ENCODE measurements around the gene CDK17.
A peak's percentile ranks its signal among the peaks of the same experiment; 100 is the strongest.

Gene CDK17

GRCh38 chr12:96356831-96357230 is 43.4 kb downstream of the CDK17 start:
- Histone ChIP-seq H3K4me2 (ENCODE audit: low read length) (no peak overlapping the region), H3K4me1 (ENCODE audit: control insufficient read depth, low read depth, low read length) (no peaks in the 10 kb centered on the region), H4K5ac (ENCODE audit: low read length) (no peak overlapping the region), H3K56ac (ENCODE audit: low read length) (no peak overlapping the region), H2BK120ac (ENCODE audit: low read depth, low read length) (no peak overlapping the region), H3K4me3 (ENCODE audit: low read length) (no peak overlapping the region), H3K9ac (ENCODE audit: low read length) (no peak overlapping the region), H3K27ac (ENCODE audit: low read depth, low read length) (no peak overlapping the region), H2AK5ac (ENCODE audit: low read length) (no peak overlapping the region), H3K4ac (ENCODE audit: low read depth, low read length) (no peak overlapping the region), H3K79me2 (ENCODE audit: control insufficient read depth, insufficient read depth, low read length) (peaks cover 27% of the 10 kb centered on the region), H3K23ac (ENCODE audit: low read length) (no peak overlapping the region), H3K79me1 (ENCODE audit: low read length) (peaks cover 15% of the 10 kb centered on the region), H2BK5ac (ENCODE audit: low read length) (no peak overlapping the region), H3K36me3 (ENCODE audit: control insufficient read depth, insufficient read depth, low read length) (no peaks in the 10 kb centered on the region), H3K27me3 (ENCODE audit: insufficient read depth, low read length, poor library complexity) (no peaks in the 10 kb centered on the region), H4K8ac (ENCODE audit: low read depth, low read length) (no peak overlapping the region), H2BK15ac (replicated peaks; ENCODE audit: low read depth) (no peak overlapping the region), H3K18ac (ENCODE audit: low read length) (no peak overlapping the region)
- DNase-seq: no peak
- WGBS (ENCODE audit: extremely low coverage, insufficient coverage, low lambda C conversion rate): no CpG with 5 or more reads among the region's 1 CpG

GRCh38 chr12:96354844-96355534 is 45.2 kb downstream of the CDK17 start:
- Histone ChIP-seq H3K18ac (ENCODE audit: low read length) (no peak overlapping the region), H2BK15ac (replicated peaks; ENCODE audit: low read depth) (no peak overlapping the region), H3K4me1 (ENCODE audit: control insufficient read depth, low read depth, low read length) (no peaks in the 10 kb centered on the region), H2AK5ac (ENCODE audit: low read length) (no peak overlapping the region), H3K23ac (ENCODE audit: low read length) (no peak overlapping the region), H3K27ac (ENCODE audit: low read depth, low read length) (no peak overlapping the region), H3K9ac (ENCODE audit: low read length) (no peak overlapping the region), H4K5ac (ENCODE audit: low read length) (no peak overlapping the region), H3K4me3 (ENCODE audit: low read length) (no peak overlapping the region), H3K79me1 (ENCODE audit: low read length) (peaks cover 12% of the 10 kb centered on the region), H4K8ac (ENCODE audit: low read depth, low read length) (no peak overlapping the region), H3K4ac (ENCODE audit: low read depth, low read length) (no peak overlapping the region), H3K79me2 (ENCODE audit: control insufficient read depth, insufficient read depth, low read length) (peaks cover 27% of the 10 kb centered on the region), H3K4me2 (ENCODE audit: low read length) (no peak overlapping the region), H2BK120ac (ENCODE audit: low read depth, low read length) (no peak overlapping the region), H3K56ac (ENCODE audit: low read length) (no peak overlapping the region), H3K36me3 (ENCODE audit: control insufficient read depth, insufficient read depth, low read length) (no peaks in the 10 kb centered on the region), H3K27me3 (ENCODE audit: insufficient read depth, low read length, poor library complexity) (no peaks in the 10 kb centered on the region), H2BK5ac (ENCODE audit: low read length) (no peak overlapping the region)
- no CpG with 5 or more reads among the region's 8 CpGs for WGBS (ENCODE audit: extremely low coverage, insufficient coverage, low lambda C conversion rate)
- no peak for DNase-seq

GRCh38 chr12:96354326-96354725 is 45.9 kb downstream of the CDK17 start:
- Histone ChIP-seq H3K4me3 (ENCODE audit: low read length) (no peak overlapping the region), H2AK5ac (ENCODE audit: low read length) (no peak overlapping the region), H2BK5ac (ENCODE audit: low read length) (no peak overlapping the region), H3K4ac (ENCODE audit: low read depth, low read length) (no peak overlapping the region), H3K4me2 (ENCODE audit: low read length) (no peak overlapping the region), H3K79me2 (ENCODE audit: control insufficient read depth, insufficient read depth, low read length) (peaks cover 25% of the 10 kb centered on the region), H2BK15ac (replicated peaks; ENCODE audit: low read depth) (no peak overlapping the region), H3K79me1 (ENCODE audit: low read length) (peaks cover 12% of the 10 kb centered on the region), H3K18ac (ENCODE audit: low read length) (no peak overlapping the region), H3K27me3 (ENCODE audit: insufficient read depth, low read length, poor library complexity) (no peaks in the 10 kb centered on the region), H3K4me1 (ENCODE audit: control insufficient read depth, low read depth, low read length) (no peaks in the 10 kb centered on the region), H3K36me3 (ENCODE audit: control insufficient read depth, insufficient read depth, low read length) (no peaks in the 10 kb centered on the region), H2BK120ac (ENCODE audit: low read depth, low read length) (no peak overlapping the region), H4K8ac (ENCODE audit: low read depth, low read length) (no peak overlapping the region), H4K5ac (ENCODE audit: low read length) (no peak overlapping the region), H3K23ac (ENCODE audit: low read length) (no peak overlapping the region), H3K9ac (ENCODE audit: low read length) (no peak overlapping the region), H3K27ac (ENCODE audit: low read depth, low read length) (no peak overlapping the region), H3K56ac (ENCODE audit: low read length) (no peak overlapping the region)
- DNase-seq: peak; percentile 27
- WGBS (ENCODE audit: extremely low coverage, insufficient coverage, low lambda C conversion rate): no CpG with 5 or more reads among the region's 3 CpGs

GRCh38 chr12:96352161-96352835 is 47.9 kb downstream of the CDK17 start:
- Histone ChIP-seq H4K8ac (ENCODE audit: low read depth, low read length) (no peak overlapping the region), H3K27ac (ENCODE audit: low read depth, low read length) (no peak overlapping the region), H2BK15ac (replicated peaks; ENCODE audit: low read depth) (no peak overlapping the region), H3K4me1 (ENCODE audit: control insufficient read depth, low read depth, low read length) (no peaks in the 10 kb centered on the region), H2AK5ac (ENCODE audit: low read length) (no peak overlapping the region), H3K4me3 (ENCODE audit: low read length) (no peak overlapping the region), H2BK5ac (ENCODE audit: low read length) (no peak overlapping the region), H3K79me1 (ENCODE audit: low read length) (peaks cover 10% of the 10 kb centered on the region), H3K23ac (ENCODE audit: low read length) (no peak overlapping the region), H3K56ac (ENCODE audit: low read length) (no peak overlapping the region), H3K18ac (ENCODE audit: low read length) (no peak overlapping the region), H2BK120ac (ENCODE audit: low read depth, low read length) (no peak overlapping the region), H4K5ac (ENCODE audit: low read length) (no peak overlapping the region), H3K27me3 (ENCODE audit: insufficient read depth, low read length, poor library complexity) (no peaks in the 10 kb centered on the region), H3K9ac (ENCODE audit: low read length) (no peak overlapping the region), H3K4me2 (ENCODE audit: low read length) (no peak overlapping the region), H3K79me2 (ENCODE audit: control insufficient read depth, insufficient read depth, low read length) (peaks cover 24% of the 10 kb centered on the region), H3K4ac (ENCODE audit: low read depth, low read length) (no peak overlapping the region), H3K36me3 (ENCODE audit: control insufficient read depth, insufficient read depth, low read length) (no peaks in the 10 kb centered on the region)
- no peak for DNase-seq
- no CpG with 5 or more reads among the region's 3 CpGs for WGBS (ENCODE audit: extremely low coverage, insufficient coverage, low lambda C conversion rate)

- Histone ChIP-seq H3K56ac (ENCODE audit: low read length) (no peak overlapping the region), H2BK5ac (ENCODE audit: low read length) (no peak overlapping the region), H2BK120ac (ENCODE audit: low read depth, low read length) (no peak overlapping the region), H3K79me1 (ENCODE audit: low read length) (peaks cover 8% of the 10 kb centered on the region), H3K23ac (ENCODE audit: low read length) (no peak overlapping the region), H3K18ac (ENCODE audit: low read length) (no peak overlapping the region), H4K5ac (ENCODE audit: low read length) (no peak overlapping the region), H3K27ac (ENCODE audit: low read depth, low read length) (no peak overlapping the region), H4K8ac (ENCODE audit: low read depth, low read length) (no peak overlapping the region), H3K27me3 (ENCODE audit: insufficient read depth, low read length, poor library complexity) (no peaks in the 10 kb centered on the region), H3K9ac (ENCODE audit: low read length) (no peak overlapping the region), H2BK15ac (replicated peaks; ENCODE audit: low read depth) (no peak overlapping the region), H3K4ac (ENCODE audit: low read depth, low read length) (no peak overlapping the region), H3K4me2 (ENCODE audit: low read length) (no peak overlapping the region), H3K4me3 (ENCODE audit: low read length) (no peak overlapping the region), H2AK5ac (ENCODE audit: low read length) (no peak overlapping the region), H3K36me3 (ENCODE audit: control insufficient read depth, insufficient read depth, low read length) (no peaks in the 10 kb centered on the region), H3K4me1 (ENCODE audit: control insufficient read depth, low read depth, low read length) (no peaks in the 10 kb centered on the region), H3K79me2 (ENCODE audit: control insufficient read depth, insufficient read depth, low read length) (peaks cover 22% of the 10 kb centered on the region)
- DNase-seq: no peak
- WGBS (ENCODE audit: extremely low coverage, insufficient coverage, low lambda C conversion rate): no CpG with 5 or more reads among the region's 1 CpG
Measured at GRCh38 chr12:96350982-96351381, 49.3 kb downstream of the CDK17 start.

Measured in mesendoderm (in vitro differentiated cells).